Measurements from ENCODE around the gene NTM. TPM values are rescaled to one million over a fixed set of nuclear protein-coding genes. Genes with fewer than 3 reads are reported as not detected.

Gene NTM
- total and polyA plus RNA-seq, 2 of the 8 experiments (the other 6 are each of a cell fraction or from before 2014, with no cell fraction given): 13.4 to 20.0 TPM

GRCh38 chr11:131654849-131655248 is 284.4 kb downstream of the NTM start (continued):
- TF ChIP-seq MAX (IDR thresholded peaks at IDR 0.05) (no peak), FOSL1 (IDR thresholded peaks at IDR 0.05; ENCODE audit: insufficient read depth, low read depth, low read length) (no peak), BACH1 (IDR thresholded peaks at IDR 0.05; ENCODE audit: low read length) (no peak), KDM5A (IDR thresholded peaks at IDR 0.05; ENCODE audit: low read length) (no peak), RNF2 (IDR thresholded peaks at IDR 0.05; ENCODE audit: borderline replicate concordance, low read depth, low read length, missing control alignments, poor library complexity, severe bottlenecking) (no peak), JUN (IDR thresholded peaks at IDR 0.05; ENCODE audit: low read depth, low read length) (no peak), CEBPB (IDR thresholded peaks at IDR 0.05; ENCODE audit: low read depth, low read length) (no peak), EP300 (IDR thresholded peaks at IDR 0.05; ENCODE audit: borderline replicate concordance in 1 of 2, low read depth in 2 of 2, low read length in 2 of 2) (no peak), SUZ12 (IDR thresholded peaks at IDR 0.05; ENCODE audit: low read length) (no peak), SP1 (IDR thresholded peaks at IDR 0.05; ENCODE audit: low read depth, low read length) (no peak), POU5F1 (IDR thresholded peaks at IDR 0.05; ENCODE audit: low read depth, low read length) (no peak)
